CD4-positive, alpha-beta T cell treated with Interferon gamma for 1 hour (primary cell): ENCODE data around the gene OR4C16.

Experiments
- DNase-seq: peaks from one replicate; pipeline ENCODE4 v3.0.0-alpha.2; 2020

The OR4C16 gene

DNA sequence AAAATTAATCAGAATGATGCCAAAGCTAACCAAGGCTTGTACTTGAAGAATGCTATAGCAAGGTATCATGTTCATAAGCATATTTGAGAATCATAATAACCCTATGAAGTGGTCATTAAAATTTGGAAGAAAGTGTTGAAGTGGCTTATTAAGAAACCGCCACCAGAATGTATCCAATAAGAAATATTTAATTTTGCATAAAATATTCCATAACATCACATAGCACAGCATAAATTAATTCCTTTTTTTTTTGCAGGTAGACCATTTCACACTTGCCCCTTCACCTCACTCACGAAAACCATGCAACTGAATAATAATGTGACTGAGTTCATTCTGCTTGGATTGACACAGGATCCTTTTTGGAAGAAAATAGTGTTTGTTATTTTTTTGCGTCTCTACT lies at the start of gene OR4C16:
TSS of gene OR4C16 (plus strand) at position 301 of the 400 bp plus-strand sequence. CDS start at position 301, 0 bp downstream.
- DNase-seq, result no peak

DNA sequence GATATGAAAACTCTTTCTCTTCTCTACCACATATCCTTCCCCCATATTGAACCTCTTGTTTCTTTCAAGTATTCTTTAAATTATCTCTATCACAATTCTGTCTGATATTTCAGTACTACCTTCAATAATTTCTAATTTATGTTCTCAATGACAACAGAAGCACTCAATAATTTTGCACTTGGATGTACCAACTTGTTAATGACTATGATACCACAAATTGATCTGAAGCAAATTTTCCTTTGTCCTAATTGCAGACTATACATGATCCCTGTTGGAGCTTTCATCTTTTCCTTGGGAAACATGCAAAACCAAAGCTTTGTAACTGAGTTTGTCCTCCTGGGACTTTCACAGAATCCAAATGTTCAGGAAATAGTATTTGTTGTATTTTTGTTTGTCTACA lies 17.8 kb upstream of the OR4C16 start, which contains the start of gene OR4C15:
TSS of gene OR4C15 (plus strand) at position 301 of the 400 bp plus-strand sequence. CDS start at position 301, 0 bp downstream.
- DNase-seq, result no peak

DNA sequence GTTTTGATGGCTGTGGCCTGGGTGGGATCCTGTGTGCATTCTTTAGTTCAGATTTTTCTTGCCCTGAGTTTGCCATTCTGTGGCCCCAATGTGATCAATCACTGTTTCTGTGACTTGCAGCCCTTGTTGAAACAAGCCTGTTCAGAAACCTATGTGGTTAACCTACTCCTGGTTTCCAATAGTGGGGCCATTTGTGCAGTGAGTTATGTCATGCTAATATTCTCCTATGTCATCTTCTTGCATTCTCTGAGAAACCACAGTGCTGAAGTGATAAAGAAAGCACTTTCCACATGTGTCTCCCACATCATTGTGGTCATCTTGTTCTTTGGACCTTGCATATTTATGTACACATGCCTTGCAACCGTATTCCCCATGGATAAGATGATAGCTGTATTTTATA lies 620 bp downstream of the OR4C16 start:
- DNase-seq, result no peak

GRCh38 chr11:55607545-55607944 lies 35.6 kb downstream of the OR4C16 start, which contains the start of gene OR4C11:
OR4C11 (minus strand) TSS chr11:55607645; CDS start chr11:55604373, 3,272 bp downstream.
- no peak for DNase-seq
